ENCODE measurements around the gene ATP6V1C2. TPM values are rescaled to one million over a fixed set of nuclear protein-coding genes. Genes with fewer than 3 reads are reported as not detected.

Gene ATP6V1C2
- total RNA-seq, result not detected

DNA sequence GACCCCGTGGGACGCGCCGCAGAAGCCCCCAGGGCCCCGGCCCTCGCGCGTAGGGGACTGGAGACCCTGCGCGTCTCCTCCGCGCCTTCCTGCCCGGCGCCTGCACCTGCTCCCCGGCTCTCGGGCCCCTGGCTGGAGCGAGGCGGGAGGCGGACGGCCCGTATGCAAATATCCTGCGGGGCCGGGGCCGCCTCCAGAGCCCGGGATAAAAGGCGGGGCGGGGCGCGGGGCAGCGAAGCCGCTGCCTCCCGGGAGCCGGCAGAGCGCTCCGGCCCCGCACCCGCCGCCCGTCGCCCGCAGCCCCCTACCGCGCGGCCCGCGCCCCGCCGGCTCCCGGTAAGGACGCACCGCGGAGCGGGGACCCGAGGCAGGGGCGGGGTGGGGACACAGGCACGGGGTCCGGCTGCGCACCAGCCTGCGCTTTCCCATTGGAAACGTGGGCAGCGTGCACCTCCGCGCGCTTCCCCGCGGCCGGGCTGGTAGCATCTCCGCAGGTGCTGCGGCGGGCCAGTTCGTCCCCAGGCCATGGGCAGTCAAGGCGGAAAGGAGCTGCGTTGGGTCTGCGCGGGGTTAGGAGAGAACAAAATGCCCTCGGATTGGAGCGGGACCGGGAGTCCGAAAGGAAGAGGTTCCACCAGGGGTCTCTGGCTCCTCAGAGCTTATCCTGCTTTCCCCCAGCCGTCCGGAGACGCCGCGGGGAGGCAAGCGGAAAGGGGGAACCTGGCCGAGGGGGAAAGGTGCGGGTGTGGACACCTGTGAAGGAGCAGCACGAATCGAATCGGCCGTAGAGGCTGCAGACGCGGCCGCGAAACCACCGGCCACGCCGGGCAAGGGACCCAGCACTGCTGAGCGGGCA is at the start of gene ATP6V1C2:
TSS of gene ATP6V1C2 (plus strand) at position 235 of the 856 bp plus-strand sequence. CDS start 1,220 bp downstream, outside the sequence.
- intact Hi-C loops (cut with micrococcal nuclease), result no loop called here
- Mint-ChIP-seq H3K4me1 (ENCODE audit: low read depth) (peaks cover 9% of the 10 kb centered on the region), H3K27me3 (peaks cover 42% of the 10 kb centered on the region), H3K27ac (no peak within 1 kb of the TSS), H3K4me3 (peak within 1 kb of the TSS; percentile 51), H3K36me3 (no peaks in the 10 kb centered on the region), H3K9me3 (no peaks in the 10 kb centered on the region)
- ChIA-PET POLR2A (no interaction called here), CTCF (no interaction called here)
- DNase-seq, result peak; percentile 28

DNA sequence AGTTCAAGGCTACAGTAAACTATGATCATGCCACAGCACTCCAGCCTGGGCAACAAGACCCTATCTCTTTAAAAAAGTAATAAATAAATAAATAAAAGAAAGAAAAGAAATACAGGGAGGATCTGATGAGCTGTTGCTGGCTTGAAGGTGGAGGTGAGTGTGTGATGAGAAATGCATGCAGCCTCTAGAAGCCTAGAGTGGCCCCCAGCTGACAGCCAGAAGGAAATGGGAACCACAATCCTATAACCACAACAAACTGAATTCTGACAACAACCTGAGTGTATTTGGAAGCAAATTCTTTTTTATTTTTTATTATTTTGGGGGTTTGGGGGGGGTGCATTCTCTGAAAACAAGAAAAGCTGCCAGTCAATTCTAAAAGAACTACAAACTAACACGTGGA is 46.3 kb upstream of the ATP6V1C2 start:
- intact Hi-C loops (cut with micrococcal nuclease), result no loop called here
- H3K4me1 Mint-ChIP-seq (ENCODE audit: low read depth), result peaks cover 17% of the 10 kb centered on the region
- ChIA-PET CTCF (interaction anchor here (0.7 to 1.3 kb wide), 4 partner anchors 14 to 167 kb away, joined by 3 to 6 read pairs (median 4); no protein-coding TSS in a partner anchor), POLR2A (interaction anchor here (1.3 kb wide), 1 partner anchor 12 kb away, joined by 3 read pairs; no protein-coding TSS in a partner anchor)
- H3K27ac Mint-ChIP-seq, result peak overlapping the region; percentile 40
- no peak for DNase-seq
- no peaks in the 10 kb centered on the region for H3K9me3 Mint-ChIP-seq
- no peaks in the 10 kb centered on the region for H3K27me3 Mint-ChIP-seq
- no peak overlapping the region for H3K4me3 Mint-ChIP-seq
- peaks cover 20% of the 10 kb centered on the region for H3K36me3 Mint-ChIP-seq

DNA sequence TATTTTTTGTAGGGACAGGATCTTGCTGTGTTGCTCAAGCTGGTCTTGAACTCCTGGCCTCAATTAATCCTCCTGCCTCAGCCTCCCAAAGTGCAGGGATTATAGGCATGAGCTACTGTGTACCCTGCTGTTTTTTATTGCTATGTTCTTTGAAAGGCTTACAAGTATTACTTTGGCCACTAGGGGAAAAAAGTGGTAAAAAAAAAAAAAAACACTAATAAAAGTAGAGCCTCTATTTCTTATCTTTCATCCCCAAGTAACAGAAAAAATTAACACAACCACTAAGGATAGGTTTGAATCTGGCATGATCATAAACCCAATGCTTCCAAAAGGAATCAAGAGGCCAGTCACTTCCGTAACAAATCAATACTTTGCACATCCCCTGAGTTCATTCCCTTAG is 43.2 kb upstream of the ATP6V1C2 start:
- H3K27me3 Mint-ChIP-seq, result no peaks in the 10 kb centered on the region
- H3K4me3 Mint-ChIP-seq, result no peak overlapping the region
- peaks cover 35% of the 10 kb centered on the region for H3K4me1 Mint-ChIP-seq (ENCODE audit: low read depth)
- H3K27ac Mint-ChIP-seq, result no peak overlapping the region
- DNase-seq, result no peak
- intact Hi-C loops (cut with micrococcal nuclease), result no loop called here
- ChIA-PET CTCF (interaction anchor here (0.6 to 1.1 kb wide), 2 partner anchors 18 to 70 kb away, joined by 3 to 5 read pairs; no protein-coding TSS in a partner anchor), POLR2A (no interaction called here)
- peaks cover 22% of the 10 kb centered on the region for H3K36me3 Mint-ChIP-seq
- H3K9me3 Mint-ChIP-seq, result no peaks in the 10 kb centered on the region

DNA sequence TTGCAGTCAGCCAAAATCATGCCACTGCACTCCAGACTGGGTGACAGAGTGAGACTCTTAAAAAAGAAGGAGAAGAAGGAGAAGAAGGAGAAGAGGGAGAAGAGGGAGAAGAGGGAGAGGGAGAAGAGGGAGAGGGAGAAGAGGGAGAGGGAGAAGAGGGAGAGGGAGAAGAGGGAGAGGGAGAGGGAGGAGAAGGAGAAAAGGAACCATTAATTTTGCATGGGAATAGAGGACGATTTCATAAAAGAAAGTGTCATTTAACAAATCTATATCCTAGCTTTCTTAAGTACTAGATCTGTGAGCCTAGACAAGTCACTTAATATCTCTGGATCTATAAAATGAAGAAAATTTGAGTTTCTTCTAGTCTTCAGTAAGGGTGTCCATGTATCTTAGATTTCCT is 41.2 kb upstream of the ATP6V1C2 start:
- Mint-ChIP-seq H3K27ac (peak overlapping the region; percentile 60), H3K27me3 (no peaks in the 10 kb centered on the region), H3K4me1 (ENCODE audit: low read depth) (peaks cover 32% of the 10 kb centered on the region), H3K36me3 (peaks cover 22% of the 10 kb centered on the region), H3K4me3 (no peak overlapping the region), H3K9me3 (no peaks in the 10 kb centered on the region)
- intact Hi-C loops (cut with micrococcal nuclease), result loop anchor here (5.0 kb wide), 1 partner anchor 132 kb away; the partner anchor contains the start of gene PDIA6
- POLR2A ChIA-PET, result no interaction called here
- DNase-seq, result no peak
- CTCF ChIA-PET, result no interaction called here

DNA sequence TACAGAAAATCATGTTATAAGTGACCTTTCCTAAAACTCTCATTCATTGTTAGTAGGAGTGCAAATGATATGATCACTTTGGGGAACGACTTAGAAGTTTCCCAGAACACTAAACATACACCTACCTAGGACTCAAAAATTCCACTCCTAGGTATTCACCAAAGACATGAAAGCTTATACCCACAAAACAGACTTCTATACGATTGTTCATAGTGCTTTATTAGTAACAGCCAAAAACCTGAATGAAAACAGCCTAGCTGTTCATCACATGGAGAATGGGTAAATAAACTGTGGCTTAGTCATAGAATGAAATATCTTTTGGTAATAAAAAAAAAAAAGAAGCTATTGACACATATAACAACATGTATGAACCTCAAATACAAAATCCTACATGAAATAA is 40.5 kb upstream of the ATP6V1C2 start:
- H3K9me3 Mint-ChIP-seq, result no peaks in the 10 kb centered on the region
- CTCF ChIA-PET, result no interaction called here
- POLR2A ChIA-PET, result interaction anchor here (0.6 to 0.9 kb wide), 2 partner anchors 131 to 557 kb away, joined by 3 read pairs; no protein-coding TSS in a partner anchor
- H3K4me3 Mint-ChIP-seq, result no peak overlapping the region
- peaks cover 25% of the 10 kb centered on the region for H3K4me1 Mint-ChIP-seq (ENCODE audit: low read depth)
- peaks cover 22% of the 10 kb centered on the region for H3K36me3 Mint-ChIP-seq
- no peaks in the 10 kb centered on the region for H3K27me3 Mint-ChIP-seq
- intact Hi-C loops (cut with micrococcal nuclease), result loop anchor here (5.0 kb wide), 1 partner anchor 131 kb away; the partner anchor contains the start of gene PDIA6
- peak overlapping the region; percentile 47 for H3K27ac Mint-ChIP-seq
- no peak for DNase-seq

DNA sequence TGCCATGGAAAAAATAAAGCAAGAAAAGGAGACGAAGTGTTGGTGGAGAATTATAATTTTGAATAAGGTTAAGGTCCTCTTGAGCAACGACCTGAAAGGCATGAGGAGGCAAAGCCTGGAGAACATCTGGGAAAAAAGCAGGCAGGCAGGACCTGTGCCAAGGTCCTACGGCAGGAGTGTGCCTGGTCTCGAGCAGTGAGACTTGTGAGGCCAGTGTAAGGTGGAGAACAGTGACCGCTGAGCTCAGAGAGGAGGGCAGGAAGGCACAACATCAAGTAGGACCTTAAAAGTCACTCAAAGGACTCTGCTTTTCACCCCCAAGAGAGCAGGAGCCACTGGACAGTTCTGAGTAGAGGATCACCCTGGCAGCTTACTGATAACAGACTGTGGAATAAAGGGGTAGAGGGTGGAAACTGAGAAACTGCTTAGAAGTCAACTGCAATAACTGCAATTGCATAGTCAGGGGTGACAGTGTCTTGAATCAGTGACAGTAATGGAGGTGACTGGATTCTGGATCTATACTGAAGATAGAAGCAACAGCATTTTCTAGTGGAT is 35.2 kb upstream of the ATP6V1C2 start:
- Mint-ChIP-seq H3K27me3 (no peaks in the 10 kb centered on the region), H3K4me3 (no peak overlapping the region), H3K4me1 (ENCODE audit: low read depth) (peaks cover 14% of the 10 kb centered on the region), H3K9me3 (no peaks in the 10 kb centered on the region), H3K27ac (peak overlapping the region; percentile 48), H3K36me3 (peaks cover 14% of the 10 kb centered on the region)
- intact Hi-C loops (cut with micrococcal nuclease), result loop anchor here (5.0 kb wide), 1 partner anchor 106 kb away; no protein-coding TSS in a partner anchor
- POLR2A ChIA-PET, result no interaction called here
- DNase-seq, result no peak
- CTCF ChIA-PET, result interaction anchor here (1.0 to 1.3 kb wide), 2 partner anchors 18 to 26 kb away, joined by 3 to 4 read pairs; no protein-coding TSS in a partner anchor

GRCh38 chr2:10688921-10689807 is 32.3 kb upstream of the ATP6V1C2 start:
- Mint-ChIP-seq H3K36me3 (peaks cover 3% of the 10 kb centered on the region), H3K27ac (no peak overlapping the region), H3K4me3 (no peak overlapping the region), H3K4me1 (ENCODE audit: low read depth) (peaks cover 6% of the 10 kb centered on the region), H3K9me3 (no peaks in the 10 kb centered on the region), H3K27me3 (no peaks in the 10 kb centered on the region)
- ChIA-PET CTCF (interaction anchor here (0.8 to 1.2 kb wide), 3 partner anchors 14 to 143 kb away, joined by 3 read pairs; no protein-coding TSS in a partner anchor), POLR2A (interaction anchor here (2.5 kb wide), 1 partner anchor 102 kb away, joined by 5 read pairs; no protein-coding TSS in a partner anchor)
- intact Hi-C loops (cut with micrococcal nuclease), result loop anchor here (5.0 kb wide), 1 partner anchor 103 kb away; no protein-coding TSS in a partner anchor
- DNase-seq, result no peak

DNA sequence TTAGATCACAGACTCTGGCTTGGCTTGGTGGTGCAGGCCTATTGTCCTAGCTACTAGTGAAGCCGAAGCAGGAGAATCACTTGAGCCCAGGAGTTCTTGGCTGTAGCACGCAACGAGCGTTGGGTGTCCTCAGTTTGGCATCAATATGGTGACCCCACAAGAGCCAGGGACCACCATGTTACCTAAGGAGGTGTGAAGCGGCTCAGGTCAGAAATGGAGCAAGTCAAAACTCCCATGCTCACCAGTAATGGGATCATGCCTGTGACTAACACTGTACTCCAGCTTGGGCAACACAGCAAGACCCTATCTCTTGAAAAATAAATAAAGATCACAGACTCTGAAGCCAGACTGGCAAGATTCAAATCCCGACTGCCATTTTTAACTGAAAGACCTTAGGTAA is 29.9 kb upstream of the ATP6V1C2 start:
- Mint-ChIP-seq H3K4me3 (no peak overlapping the region), H3K27ac (no peak overlapping the region), H3K9me3 (no peaks in the 10 kb centered on the region), H3K36me3 (peaks cover 3% of the 10 kb centered on the region), H3K27me3 (no peaks in the 10 kb centered on the region), H3K4me1 (ENCODE audit: low read depth) (peaks cover 6% of the 10 kb centered on the region)
- ChIA-PET POLR2A (no interaction called here), CTCF (no interaction called here)
- intact Hi-C loops (cut with micrococcal nuclease), result no loop called here
- no peak for DNase-seq

DNA sequence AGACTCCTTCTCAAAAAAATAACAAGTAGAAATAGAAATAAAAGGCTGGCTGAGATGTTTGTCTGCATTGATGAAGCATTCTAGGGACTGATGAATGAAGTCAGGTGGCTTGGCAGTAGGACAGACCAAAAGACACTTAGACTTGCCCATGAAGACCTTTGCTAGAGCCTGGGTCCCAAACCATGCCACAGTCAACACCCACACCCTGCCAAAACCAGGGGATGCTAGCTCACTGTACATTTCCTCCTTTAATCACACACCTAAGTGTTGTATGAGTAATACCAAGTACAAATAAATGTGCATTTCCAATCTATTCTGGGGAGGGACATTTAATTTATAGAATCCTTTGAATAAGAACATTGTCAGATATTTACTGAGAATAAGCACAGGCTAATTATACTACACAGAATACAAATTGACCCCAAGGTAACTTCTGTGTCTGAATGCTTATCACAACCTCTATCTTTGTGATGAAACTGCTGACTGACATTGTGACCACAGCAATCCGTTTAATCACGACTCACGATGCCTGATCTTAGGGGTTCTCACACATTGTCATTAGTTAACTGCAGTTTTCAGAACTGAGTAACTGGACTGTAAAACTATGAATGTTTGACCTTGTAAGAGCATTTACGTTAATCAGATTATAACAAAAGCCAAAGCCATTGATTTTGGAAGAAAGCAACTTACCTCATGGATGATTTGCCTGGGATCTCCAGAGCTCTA is 21.2 kb upstream of the ATP6V1C2 start:
- H3K4me3 Mint-ChIP-seq, result no peak overlapping the region
- peaks cover 5% of the 10 kb centered on the region for H3K27me3 Mint-ChIP-seq
- no peak for DNase-seq
- intact Hi-C loops (cut with micrococcal nuclease), result no loop called here
- POLR2A ChIA-PET, result no interaction called here
- H3K4me1 Mint-ChIP-seq (ENCODE audit: low read depth), result peaks cover 3% of the 10 kb centered on the region
- no peaks in the 10 kb centered on the region for H3K9me3 Mint-ChIP-seq
- H3K36me3 Mint-ChIP-seq, result no peaks in the 10 kb centered on the region
- no peak overlapping the region for H3K27ac Mint-ChIP-seq
- CTCF ChIA-PET, result no interaction called here

DNA sequence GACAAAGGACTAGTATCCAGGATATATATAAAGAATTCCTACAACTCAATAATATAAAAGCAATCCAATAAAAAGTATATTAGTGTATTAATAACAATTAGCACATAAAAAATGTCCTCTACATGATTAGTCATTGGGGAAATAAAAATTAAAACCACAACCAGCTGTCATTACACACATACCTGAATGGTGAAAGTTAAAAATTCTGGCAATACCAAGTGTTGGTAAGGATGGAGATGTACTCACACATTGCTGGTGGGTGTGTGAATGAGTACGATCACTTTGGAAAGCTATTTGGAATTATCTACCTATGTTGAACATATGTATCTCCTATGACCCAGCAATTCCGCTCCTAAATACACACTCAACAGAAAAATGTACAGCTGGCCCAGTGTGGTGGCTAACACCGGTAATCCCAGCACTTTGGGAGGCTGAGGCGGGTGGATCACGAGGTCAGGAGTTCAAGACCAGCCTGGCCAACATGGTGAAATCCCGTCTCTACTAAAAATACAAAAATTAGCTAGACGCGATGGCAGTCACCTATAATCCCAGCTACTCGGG is 17.3 kb upstream of the ATP6V1C2 start:
- no peak for DNase-seq
- H3K9me3 Mint-ChIP-seq, result no peaks in the 10 kb centered on the region
- no peaks in the 10 kb centered on the region for H3K36me3 Mint-ChIP-seq
- H3K4me1 Mint-ChIP-seq (ENCODE audit: low read depth), result peaks cover 3% of the 10 kb centered on the region
- H3K27me3 Mint-ChIP-seq, result peaks cover 23% of the 10 kb centered on the region
- CTCF ChIA-PET, result no interaction called here
- POLR2A ChIA-PET, result no interaction called here
- no peak overlapping the region for H3K27ac Mint-ChIP-seq
- intact Hi-C loops (cut with micrococcal nuclease), result no loop called here
- H3K4me3 Mint-ChIP-seq, result no peak overlapping the region

GRCh38 chr2:10706033-10706432 is 15.4 kb upstream of the ATP6V1C2 start:
- Mint-ChIP-seq H3K27ac (no peak overlapping the region), H3K4me1 (ENCODE audit: low read depth) (no peaks in the 10 kb centered on the region), H3K27me3 (peaks cover 33% of the 10 kb centered on the region), H3K4me3 (no peak overlapping the region), H3K9me3 (no peaks in the 10 kb centered on the region), H3K36me3 (no peaks in the 10 kb centered on the region)
- CTCF ChIA-PET, result no interaction called here
- intact Hi-C loops (cut with micrococcal nuclease), result no loop called here
- POLR2A ChIA-PET, result no interaction called here
- DNase-seq, result no peak
